GDM1 (cell line): ENCODE results near the gene SIGLEC15.

Experiments used
- DNase-seq: peaks from one replicate; lab custom pipeline; 2025; lab: John Stamatoyannopoulos, UW

The SIGLEC15 gene

DNA sequence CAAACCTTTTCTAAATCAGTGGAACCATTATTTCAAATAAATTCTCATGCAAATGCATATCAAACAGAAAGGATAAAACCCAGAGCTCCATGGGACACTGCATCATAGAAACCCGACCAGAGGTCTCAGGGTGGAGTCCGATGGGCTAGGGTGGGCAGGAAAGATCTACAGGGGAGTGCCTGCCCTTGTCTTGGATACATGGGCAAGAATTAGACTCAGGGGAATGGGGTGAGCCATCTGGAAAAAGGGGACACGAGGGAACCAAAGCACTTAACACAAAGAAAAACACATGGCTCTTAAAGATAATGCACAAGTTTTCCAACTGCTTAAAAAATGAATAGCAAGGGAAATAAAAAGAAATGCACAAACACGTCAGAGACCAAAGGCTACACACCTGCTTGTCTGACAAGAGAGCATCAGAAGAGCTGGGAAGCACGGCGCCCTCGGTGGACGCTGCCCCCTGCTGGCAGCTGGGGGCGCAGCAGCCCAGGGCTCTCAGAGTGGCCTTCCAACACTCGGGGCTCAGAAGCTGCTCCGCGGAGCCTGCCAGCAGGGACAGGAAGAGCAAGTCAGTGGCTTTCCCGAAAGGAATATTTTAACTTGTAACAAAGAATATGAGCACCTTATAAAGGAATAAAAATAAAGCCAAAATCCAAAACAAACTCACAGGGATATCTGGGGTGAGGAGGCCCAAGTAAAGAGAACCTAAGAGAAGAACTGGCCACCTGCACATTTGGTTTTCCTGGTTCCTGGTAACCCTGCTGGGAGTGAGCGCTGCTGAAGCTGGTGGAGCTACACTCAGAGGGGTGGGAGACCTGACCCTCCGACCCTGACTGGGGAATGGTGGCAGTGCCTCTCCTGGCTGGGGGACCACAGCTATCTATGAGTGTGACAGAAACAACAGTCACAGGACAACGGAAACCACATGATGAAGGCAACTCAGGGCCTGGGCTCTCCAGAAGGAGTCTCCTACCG lies 54.5 kb downstream of the SIGLEC15 start:
- peak; percentile 50 for DNase-seq

GRCh38 chr18:45880876-45881558 lies 55.5 kb downstream of the SIGLEC15 start:
- no peak for DNase-seq

- no peak for DNase-seq
These were observed 62.1 kb downstream of the SIGLEC15 start for GRCh38 chr18:45887585-45887984.

DNA sequence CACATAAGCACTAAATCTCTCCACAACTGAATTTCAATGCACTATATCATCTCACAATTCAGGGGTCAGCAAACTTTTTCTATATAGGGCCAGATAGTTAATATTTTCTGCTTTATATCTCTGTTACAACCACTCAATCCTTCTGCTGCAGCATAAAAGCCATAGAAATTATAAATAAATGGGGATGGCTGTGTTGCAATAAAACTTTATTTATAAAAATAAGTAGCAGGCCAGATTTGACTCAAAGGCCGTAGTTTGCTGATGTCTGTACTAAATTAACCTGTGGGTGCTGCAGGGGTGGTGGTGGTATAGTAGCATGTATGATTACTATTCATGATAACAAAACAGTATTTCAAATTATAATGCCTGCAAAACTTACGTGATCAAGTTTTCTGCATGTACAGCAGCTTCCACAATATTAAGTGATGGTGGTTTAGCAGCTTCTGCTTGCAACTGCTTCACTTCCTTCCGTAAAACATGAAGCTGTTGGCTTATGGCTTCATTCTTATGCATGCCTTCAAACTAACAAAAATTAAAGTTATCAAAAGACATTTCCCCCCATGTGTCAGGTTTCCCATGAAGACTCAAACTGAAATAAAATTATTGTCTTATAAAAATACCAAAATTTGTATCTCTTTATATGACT lies 64.1 kb downstream of the SIGLEC15 start:
- DNase-seq: no peak

- no peak for DNase-seq
These were observed 65.1 kb downstream of the SIGLEC15 start for GRCh38 chr18:45890606-45891005.

DNA sequence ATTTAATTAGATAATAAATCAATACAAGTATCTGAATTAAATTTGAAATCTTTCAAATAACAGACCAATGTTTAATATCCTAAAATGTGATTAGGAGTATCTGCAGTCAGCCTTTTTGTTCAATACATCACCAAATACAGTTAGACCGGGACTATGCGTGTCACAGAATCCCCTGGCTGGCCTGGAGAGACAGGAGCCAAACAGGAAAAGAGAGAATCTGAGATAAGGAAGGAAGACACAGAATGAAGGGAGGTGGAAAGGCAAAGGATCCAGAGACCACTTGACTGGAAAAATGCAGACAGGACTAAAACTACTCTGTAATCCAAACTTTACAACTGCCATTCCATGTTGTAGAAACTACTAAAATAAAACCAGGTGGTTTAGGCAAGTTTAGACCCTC lies 66.3 kb downstream of the SIGLEC15 start:
- DNase-seq: no peak
